GM21367 (cell line): Measurements from ENCODE around the gene MTHFD1L.

ENCODE experiments used
- ATAC-seq: cut with Tn5 transposase; IDR thresholded peaks from one replicate; pipeline ENCODE4 v1.9.1; 2021; ENCODE audit not compliant: unreplicated experiment

MTHFD1L gene

DNA sequence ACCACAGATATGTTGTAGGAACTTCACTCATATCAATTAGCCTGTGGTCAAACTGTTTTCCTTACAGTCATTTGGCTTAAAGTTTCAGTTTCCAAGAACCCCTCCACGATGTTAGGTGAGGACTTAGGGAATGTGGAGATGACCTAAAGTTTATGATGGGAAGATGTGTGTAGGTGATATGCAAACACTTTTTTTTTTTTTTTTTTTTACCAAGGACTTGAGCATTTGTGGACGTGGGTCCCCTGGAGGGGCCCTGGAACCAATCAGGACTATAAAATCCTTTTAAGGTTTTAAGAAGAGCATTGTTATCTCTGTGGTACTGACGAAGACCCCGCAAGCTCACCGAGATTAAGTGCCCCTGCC lies 478 bp upstream of the MTHFD1L start:
- no peak for ATAC-seq

DNA sequence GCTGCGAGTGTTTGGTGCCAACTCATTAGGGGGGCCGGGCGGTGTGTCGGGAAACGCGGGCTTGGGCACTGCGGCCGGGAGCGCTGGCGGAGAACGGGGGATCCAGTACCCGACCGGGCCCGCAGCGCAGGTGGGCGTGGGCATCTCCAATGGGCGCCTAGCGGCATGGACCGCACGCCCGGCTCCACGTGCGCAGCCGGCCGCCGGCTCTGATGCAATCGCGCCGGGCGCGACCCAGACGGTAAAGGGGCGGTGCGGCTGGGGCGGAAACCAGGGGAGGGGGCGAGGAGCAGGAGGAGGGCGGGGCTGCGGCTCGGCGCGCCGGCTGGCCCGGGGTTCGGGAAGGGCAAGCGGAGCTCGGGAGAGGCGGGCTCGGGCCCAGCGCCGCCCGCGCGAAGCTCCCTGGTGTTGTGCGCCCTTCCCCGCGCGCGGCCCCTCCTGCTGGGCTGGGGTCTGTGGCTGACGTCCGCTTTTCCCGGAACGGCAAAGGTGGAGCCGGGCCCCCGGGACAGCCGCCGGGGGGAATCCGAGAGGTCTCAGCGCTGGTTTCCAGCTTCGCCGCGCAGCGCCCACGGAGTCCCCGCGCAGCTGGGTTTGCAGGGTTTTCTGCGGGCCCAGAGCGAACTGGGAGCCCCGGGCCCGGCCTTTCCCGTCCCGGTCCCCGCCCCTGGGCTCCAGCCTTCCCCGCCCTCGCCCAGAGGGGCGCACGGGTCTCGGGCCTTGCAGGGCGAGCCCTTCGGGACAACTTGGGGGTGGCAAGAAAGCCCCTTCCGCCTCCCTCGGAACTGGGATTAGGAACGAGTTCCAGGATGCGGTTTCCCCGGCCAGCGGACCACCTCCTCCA lies 867 bp downstream of the MTHFD1L start:
- ATAC-seq = peak; percentile 75

DNA sequence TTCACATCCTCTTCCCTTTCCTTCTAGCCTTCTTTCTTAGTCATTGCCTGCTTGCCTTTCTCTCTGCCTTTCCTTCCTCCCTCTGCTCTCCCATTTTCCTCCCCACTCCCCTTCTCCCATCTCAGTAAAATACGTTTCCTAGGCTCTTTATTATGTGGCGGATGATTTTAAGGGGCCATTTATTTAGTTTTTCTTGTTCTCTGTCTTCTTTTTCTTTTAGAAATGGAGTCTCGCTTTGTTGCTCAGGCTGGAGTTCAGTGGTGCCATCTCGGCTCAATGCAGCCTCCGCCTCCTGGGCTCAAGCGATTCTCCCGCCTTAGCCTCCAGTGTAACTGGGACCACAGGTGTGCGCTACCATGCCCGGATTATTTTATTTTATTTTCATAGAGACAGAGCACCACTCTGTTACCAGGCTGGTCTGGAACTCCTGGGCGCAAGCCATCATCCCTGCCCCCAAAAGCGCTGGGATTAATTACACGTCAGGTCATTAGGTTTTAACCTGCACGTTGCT lies 1.5 kb downstream of the MTHFD1L start:
- no peak for ATAC-seq

DNA sequence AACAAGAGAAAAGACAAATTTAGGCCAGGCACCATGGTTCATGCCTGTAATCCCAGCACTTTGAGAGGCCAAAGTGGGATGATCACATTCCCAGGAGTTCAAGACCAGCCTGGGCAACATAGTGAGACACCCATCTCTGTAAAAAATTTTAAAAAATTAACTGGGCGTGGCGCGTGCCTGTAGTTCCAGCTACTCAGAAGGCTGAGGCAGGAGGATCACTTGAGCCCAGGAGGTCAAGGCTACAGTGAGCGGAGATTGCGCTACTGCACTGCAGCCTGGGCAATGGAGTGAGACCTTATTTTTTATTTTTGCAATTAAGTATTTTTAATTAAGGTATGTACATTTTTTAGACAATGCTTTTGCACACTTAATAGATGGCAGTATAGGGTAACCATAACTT lies 3.3 kb downstream of the MTHFD1L start:
- ATAC-seq = no peak

DNA sequence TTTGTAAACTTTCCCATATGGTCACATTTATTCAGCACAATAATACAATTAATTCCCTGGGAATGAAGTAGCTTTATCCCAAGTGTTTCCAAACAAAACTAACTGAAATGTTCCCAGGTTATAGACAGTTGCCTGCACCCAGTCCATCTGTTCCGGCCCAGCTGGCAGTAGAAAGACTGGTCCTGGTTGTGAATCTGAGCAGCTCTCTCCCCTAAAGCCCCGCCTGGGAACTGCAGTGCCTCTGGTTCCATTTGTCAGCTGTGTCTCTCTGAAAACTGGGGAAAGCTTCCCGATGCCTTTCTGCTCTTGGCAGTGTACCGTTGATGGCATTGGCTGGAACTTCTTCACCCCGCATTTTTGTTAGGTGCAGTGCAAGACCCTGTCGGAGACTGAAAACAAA lies 8.7 kb downstream of the MTHFD1L start:
- no peak for ATAC-seq

DNA sequence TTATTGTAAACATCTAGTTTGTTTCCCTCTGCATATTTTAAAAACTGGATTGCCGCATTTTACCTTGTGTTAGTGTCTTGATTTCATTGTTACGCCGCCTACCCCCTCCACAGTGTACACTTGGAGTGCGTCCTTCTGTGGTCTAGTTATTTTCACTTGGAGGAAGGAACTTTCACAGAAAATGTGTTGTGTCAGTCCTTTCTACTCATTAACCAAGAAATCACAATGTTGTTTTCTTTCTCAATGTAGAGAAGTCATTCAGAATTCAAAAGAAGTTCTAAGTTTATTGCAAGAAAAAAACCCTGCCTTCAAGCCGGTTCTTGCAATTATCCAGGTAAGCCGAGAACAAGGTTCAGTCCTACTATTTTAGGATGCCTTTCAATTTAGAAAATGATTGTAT lies 10.3 kb downstream of the MTHFD1L start:
- no peak for ATAC-seq

DNA sequence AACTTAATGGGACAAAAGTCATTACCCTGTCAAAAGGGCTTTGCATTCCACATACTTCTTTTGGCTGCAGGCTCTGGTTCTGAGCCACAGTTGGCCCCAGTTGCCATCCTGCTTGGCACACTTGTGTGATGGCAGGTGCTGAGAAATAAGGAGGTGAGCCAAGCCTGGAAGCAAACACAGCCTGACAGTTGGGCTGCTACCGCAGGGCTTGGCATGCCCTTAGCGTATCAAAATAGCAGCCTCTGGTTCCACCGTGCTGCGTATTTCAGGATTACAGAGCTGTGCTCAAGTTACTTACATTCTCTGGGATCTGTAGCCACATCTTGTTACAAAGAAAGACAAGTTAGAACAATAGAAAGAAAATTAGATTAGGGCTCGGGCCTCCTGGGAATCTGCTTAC lies 11.1 kb downstream of the MTHFD1L start:
- ATAC-seq = no peak

DNA sequence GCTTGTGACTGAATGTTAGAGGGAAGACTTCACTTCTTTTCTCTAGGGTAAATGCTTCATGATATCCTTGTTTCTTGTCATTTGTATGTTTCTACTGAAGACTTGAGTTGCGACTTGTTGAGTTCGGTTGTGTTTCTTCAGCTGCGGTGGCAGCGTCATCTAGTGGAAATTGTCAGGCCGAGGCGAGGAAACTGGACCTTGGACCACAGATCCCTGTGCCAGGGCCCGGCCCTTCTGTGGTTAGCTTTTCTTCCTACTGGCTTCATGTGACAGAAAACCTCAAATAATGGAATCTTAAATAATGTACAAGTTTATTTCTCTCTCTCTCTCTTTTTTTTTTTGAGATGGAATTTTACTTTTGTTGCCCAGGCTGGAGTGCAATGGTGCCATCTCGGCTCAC lies 12.4 kb downstream of the MTHFD1L start:
- no peak for ATAC-seq

DNA sequence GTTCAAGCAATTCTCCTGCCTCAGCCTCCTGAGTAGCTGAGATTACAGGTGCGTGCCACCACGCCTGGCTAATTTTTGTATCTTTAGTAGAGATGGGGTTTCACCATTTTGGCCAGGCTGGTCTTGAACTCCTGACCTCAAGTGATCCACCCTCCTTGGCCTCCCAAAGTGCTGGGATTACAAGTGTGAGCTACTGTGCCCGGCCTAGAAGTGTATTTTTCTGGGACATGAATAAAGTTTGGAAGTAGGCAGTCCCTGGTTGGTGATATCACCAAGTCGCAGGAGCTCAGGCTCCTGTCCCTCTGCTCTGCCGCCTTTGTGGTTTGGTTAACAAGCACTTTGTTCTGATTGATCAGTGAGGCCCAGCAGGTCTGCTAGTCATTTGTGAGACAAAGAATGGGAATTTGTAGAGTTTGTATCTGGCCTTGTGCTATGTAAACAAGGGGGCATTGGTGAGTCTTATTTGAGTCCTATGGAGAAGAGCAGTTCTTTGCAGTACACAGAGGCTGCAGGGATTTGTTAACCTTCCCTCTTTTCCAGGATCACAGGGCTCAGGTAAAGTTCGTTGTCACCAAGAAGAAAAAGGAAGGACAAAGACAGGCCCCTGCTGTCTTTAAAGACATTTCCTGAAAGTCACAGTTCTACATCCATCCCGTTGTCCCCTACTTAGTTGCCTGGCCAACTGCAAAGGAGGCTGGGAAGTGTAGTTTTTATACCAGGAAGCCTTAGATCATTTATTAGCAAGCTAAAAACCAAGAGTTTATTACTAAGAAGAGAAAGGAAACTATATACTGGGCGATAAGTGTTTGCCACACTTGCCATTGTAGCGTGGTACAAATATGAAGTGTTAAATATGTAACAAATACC lies 13.1 kb downstream of the MTHFD1L start:
- no peak for ATAC-seq

DNA sequence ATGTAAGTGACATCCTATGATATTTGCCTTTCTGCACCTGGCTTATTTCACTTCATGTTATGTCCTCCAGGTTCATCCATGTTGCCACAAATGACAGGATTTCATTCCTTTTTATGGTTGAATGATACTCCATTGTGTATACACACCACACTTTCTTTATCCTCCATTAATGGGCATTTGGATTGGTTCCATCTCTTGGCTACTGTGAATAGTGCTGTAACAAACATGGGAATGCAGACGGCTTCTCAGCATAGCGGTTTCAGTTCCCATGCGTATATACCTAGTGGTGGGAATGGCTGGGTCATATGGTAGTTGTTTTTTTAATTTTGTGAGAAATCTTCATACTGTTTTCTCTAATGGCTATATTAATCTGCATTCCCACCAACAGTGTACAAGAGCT lies 14.8 kb downstream of the MTHFD1L start:
- no peak for ATAC-seq

DNA sequence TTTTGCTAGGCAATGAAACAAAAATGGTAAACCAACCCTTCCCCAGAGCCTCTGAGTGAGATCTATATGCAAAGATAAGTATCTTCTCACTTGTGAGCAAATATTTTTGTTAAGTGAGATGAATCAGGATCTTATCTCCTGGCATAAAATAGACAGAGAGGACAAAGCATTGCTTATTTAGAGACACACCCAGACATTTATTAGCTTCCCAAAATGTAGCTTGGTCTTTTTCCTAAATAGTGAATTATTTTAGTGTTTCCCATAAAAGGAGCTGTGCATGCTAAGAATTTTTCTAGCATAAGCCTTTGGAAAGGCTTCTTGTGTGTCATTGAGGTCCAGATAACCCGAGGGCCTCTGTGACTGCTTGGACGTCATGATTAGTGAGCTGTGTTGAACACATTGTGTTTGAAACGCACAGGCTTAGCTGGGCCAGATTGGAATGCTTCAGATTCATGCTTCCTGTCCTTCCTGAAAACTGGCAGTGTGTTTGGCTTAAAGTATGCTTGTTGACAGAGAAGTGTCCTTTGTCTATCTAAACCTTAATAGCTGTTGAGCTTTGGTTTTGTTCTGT lies 16.5 kb downstream of the MTHFD1L start:
- ATAC-seq = no peak

DNA sequence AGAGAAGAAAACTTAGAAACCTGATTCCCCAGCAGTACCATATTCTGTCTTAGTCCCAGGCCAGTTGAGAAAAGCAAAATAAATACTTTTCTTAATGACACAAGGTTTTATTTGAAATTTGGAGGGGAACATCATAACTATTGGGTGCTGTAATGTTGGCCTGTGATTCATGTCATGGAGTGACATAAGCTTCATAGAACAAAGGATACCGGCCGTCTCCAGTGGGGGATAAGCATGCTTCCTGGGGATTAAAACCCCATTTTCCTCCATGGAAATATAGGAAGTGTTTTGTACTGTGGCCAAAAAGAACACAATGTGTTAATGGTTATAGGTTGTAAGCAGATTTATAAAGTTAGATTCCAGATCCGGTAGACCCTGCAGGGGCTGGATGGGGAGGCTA lies 18.0 kb downstream of the MTHFD1L start:
- ATAC-seq = no peak

DNA sequence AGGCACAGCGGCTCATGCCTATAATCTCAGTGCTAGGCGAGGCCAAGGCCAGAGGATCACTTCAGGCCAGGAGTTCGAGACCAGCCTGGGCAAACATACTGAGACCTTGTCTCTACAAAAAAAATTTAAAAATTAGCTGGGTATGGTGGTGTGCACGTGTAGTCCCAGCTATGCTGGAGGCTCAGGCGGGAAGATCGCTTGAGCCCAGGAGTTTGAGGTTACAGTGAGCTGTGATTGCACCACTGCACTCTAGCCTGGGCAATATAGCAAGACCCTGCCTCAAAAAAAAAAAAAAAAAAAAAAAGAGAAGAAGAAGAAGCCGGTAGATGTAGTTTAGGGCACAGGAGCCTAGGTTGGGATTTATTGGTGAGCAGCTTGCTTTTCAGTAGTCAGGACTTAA lies 20.7 kb downstream of the MTHFD1L start:
- ATAC-seq = no peak

DNA sequence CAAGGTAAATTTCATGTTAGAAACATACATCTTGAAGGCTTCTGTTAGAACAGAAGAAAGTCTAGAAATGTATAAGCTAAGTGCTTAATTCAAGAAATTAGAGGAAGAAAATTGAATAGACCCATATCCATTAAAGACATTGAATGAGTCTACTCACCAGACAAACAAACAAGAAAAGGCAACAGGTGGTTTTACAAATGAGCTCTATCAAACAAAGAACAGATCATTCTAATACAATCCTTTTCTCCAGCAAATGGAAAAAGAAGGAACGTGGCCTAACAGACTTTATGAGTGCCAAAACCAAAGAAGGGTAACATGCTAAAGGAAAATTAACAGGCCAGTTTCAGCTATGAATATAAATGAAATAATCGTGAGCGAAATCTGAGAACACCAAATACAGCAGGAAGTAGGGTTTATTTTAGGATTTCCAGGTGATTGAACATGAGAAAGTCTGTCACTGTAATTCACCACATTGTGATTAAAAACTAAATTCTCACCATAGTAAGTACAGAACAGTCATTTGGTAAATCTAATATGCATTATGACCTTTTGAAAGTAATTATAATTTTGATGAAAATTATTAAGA lies 22.6 kb downstream of the MTHFD1L start:
- peak; percentile 50 for ATAC-seq

DNA sequence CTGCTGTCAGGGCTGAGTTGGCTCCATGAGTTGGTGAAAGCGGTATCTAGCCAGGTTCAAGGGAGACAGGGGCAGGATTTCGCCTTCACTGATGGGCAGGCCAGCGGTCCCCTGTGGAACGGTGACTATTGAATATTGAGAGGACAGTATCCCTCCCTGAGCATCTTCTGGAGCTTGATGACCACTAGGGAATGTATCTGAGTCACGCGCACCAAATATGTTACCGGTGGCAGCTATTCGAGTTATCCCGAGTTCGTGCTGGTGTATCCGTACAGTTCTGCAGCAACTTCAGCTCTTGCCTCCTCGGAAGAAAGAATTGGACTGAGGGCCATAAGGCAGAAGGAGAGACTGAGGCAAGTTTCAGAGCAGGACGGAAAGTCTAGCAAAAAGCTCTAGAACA lies 24.8 kb downstream of the MTHFD1L start:
- ATAC-seq = no peak

DNA sequence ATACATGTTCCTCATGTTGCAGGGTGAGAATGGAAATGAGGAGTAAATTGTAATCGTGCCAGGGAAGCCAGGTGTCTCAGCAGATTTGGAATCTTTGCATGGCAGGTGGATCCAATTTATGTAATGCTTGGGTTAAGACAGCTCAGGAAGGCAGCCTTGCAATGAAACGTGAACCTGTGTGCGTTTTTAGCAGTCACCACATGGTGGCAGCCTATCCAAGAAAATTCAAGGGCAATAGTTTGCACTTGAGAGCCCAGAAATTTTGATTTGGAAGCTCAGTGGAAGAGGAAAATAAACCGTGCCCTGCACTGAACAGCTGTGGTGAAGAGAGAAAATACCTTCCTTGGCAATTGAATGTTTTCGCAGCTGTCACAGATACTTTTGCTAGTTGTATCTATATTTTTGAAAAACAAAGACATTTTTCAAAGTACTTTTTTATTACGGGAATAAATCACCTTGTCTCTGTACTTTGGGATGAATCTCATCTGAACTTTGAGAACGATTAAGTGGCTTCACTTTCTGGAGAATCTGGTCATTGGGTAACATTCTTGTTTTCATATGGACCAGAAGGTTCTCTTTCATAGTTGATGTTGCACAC lies 26.5 kb downstream of the MTHFD1L start:
- ATAC-seq = no peak

DNA sequence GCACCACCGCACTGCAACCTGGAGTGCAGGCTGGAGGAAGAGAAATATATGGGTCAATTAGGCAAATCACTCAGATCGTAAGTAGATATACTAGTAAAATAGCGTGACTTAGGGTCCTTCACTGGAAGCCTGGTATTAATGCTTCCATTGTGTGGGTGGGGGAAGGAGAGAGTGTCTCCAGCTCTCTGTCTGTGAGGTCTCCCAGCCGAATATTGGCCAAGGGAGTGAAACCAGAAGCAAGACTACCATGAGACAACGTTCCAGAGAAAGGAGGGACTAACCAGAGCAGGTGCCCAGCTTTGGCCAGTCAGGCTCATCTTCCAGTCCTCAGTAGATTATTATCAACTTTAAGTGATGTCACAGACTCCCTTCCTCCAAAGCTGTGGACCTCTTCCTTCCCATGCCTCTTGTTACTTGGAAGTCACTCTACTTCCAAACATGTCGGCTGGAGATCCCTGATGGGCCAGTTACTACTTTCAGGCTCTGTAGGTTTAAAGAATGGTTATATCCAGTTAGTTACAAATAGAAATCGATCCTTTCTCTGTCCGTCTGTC lies 28.8 kb downstream of the MTHFD1L start:
- no peak for ATAC-seq

DNA sequence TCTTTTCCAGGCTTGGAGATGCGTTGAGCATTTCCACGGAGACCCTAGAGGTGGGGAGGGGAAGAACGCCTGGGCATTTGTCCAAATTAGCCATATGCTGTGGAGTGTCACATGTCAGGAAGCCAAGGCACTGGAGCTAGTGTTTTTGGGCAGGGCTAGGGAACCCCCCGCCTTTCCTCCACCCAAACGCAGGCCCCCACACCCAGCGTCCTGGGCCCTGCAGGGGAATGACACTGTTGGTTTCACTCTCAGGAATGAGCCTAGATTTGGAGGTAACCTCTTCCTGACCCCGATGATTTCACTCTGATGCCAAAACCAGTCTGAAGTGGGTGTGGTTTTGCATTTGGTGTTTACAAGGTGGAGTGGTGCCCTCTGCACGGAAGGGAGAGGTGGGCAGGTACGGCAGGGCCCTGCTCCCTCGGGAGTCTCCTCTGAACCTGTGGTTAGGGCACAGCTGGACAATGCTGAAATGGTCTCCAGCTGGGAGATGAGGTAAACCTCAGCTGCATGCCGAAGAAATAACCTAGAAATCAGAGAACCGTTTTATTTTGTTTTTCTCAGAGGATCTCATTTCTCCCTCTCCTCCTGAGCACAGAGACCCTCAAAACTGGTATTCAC lies 29.5 kb downstream of the MTHFD1L start:
- peak; percentile 40 for ATAC-seq

DNA sequence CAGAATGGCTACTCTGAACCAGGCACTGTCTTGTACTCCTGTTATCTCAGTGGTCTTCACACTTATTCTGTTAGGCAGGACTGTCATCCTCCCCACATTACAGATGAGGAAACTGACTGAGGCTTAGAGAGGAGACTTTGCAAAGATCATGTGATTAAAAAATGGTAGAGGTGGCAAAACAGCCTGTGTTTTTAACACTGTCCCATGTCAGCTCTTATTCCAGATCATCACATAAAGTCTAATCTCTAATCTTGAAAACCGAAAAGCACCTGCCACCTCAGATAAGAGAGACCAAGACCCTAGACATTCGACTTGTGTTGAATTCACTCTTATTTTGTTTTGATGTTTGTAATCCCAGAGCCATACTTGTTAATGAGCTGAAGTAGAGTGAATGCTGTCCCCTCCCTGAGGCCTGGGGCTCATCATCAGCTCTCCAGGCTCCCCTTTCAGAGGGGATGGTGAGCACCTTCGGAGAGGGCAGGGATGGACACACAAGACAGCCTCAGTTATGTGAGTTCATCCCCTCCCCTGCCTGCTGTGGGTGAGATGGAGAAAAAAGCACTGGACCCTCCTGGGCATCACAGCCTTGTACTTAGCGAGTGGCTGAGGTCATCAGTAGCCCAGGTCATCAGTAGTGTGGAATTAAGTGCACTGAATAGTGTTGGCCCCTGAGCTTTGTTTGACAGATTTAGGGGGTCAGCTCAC lies 30.6 kb downstream of the MTHFD1L start:
- no peak for ATAC-seq
